Transverse colon (tissue), 4 donors: Measurements from ENCODE around the gene PRKG1.

Source experiments
- EP300 ChIP-seq: sonication (generic); formaldehyde crosslinking; IDR thresholded peaks from one replicate; pipeline ENCODE4 v1.6.1; 2017; ENCODE audit warnings: antibody characterized with exemption, low read depth
- POLR2A ChIP-seq: fragments of 450-650 bp; IDR thresholded peaks from one replicate; pipeline ENCODE4 v1.6.1; 2016; ENCODE audit warnings: antibody characterized with exemption, mild to moderate bottlenecking, moderate library complexity
- POLR2AphosphoS5 ChIP-seq, 3 donors: sonication (generic); formaldehyde crosslinking; IDR thresholded peaks; one replicate each; pipeline ENCODE4 v1.6.1; 2016; ENCODE audit warnings: antibody characterized with exemption in 3 of 3
- TF ChIP-seq, protein P1 (sequence below), 5 experiments: fragments of 200-600 bp in 3 of 5; fragments of 450-650 bp in 2 of 5; sonication (generic) in 3 of 5; IDR thresholded peaks; 1 replicate in 2 of 5; 2 replicates in 3 of 5; pipeline ENCODE4 v1.5.1; 2016 to 2017; ENCODE audit warnings: antibody characterized with exemption in 5 of 5, inconsistent platforms in 3 of 5, mild to moderate bottlenecking in 2 of 5, moderate library complexity in 1 of 5

DNA sequence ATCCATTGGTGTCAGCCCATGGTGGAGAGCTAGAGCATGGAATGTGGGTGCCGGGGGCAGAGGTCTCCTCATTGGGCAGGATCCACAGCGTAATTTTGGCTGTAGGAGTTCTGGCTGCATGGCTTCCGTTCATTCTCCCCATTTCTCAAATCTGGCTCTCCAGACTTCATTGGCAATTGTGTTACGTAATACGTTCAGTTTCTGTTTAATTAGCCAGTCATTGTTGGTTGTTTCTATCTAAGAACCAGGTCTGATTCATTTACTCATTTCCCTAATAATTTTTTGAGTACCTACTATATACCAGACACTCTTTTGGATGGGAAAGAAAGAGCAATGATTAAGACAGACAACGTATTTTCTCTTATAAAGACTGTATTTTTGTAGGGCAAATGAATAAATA is 325.6 kb downstream of the PRKG1 start:
- TF ChIP-seq POLR2A (no peak), EP300 (no peak), POLR2AphosphoS5 (IDR thresholded peaks at IDR 0.05) (no peak)
- TF ChIP-seq, protein P1, sequence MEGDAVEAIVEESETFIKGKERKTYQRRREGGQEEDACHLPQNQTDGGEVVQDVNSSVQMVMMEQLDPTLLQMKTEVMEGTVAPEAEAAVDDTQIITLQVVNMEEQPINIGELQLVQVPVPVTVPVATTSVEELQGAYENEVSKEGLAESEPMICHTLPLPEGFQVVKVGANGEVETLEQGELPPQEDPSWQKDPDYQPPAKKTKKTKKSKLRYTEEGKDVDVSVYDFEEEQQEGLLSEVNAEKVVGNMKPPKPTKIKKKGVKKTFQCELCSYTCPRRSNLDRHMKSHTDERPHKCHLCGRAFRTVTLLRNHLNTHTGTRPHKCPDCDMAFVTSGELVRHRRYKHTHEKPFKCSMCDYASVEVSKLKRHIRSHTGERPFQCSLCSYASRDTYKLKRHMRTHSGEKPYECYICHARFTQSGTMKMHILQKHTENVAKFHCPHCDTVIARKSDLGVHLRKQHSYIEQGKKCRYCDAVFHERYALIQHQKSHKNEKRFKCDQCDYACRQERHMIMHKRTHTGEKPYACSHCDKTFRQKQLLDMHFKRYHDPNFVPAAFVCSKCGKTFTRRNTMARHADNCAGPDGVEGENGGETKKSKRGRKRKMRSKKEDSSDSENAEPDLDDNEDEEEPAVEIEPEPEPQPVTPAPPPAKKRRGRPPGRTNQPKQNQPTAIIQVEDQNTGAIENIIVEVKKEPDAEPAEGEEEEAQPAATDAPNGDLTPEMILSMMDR (IDR thresholded peaks at IDR 0.05): no peak
